Choroid plexus epithelial cell (primary cell): ENCODE data around the gene UMPS.

Experiments
- DNase-seq: peaks from one replicate; pipeline ENCODE4 v3.0.0-alpha.2; 2010; ENCODE audit warnings: low read depth
- H3K4me3 ChIP-seq: 2 replicates; pipeline ENCODE4 v1.5.1; 2011; ENCODE audit warnings: low read depth, mild to moderate bottlenecking, control low read depth, low read length, moderate library complexity
- CTCF ChIP-seq: conservative IDR thresholded peaks from 2 replicates; pipeline ENCODE4 v1.5.1; 2011; ENCODE audit warnings: low read depth, mild to moderate bottlenecking, control low read depth, inconsistent platforms, low read length, moderate library complexity

Gene UMPS

DNA sequence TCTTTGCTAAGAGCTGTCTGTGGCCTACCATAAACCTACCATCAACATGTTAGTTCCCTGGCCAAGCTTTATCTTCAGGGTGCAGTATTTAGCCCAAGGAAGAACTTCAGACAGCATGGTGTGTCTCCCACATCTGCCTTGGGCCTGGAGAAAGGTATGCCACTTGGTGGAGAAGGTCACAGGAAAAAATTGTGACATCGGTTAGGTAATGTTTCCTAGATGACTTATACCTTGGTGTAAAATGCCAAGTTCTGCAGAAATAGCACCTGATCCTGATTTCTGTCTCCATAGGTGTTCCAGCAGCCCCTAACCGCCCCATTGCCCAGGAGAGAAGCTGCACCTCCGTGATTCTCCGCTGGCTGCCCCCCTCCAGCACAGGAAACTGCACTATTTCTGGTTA is 33.0 kb upstream of the UMPS start:
- no peak for TF ChIP-seq CTCF
- DNase-seq, result no peak
- no peak overlapping the region for H3K4me3 ChIP-seq

GRCh38 chr3:124698030-124698770 is 32.1 kb upstream of the UMPS start:
- TF ChIP-seq CTCF, result no peak
- H3K4me3 ChIP-seq, result no peak overlapping the region
- no peak for DNase-seq

DNA sequence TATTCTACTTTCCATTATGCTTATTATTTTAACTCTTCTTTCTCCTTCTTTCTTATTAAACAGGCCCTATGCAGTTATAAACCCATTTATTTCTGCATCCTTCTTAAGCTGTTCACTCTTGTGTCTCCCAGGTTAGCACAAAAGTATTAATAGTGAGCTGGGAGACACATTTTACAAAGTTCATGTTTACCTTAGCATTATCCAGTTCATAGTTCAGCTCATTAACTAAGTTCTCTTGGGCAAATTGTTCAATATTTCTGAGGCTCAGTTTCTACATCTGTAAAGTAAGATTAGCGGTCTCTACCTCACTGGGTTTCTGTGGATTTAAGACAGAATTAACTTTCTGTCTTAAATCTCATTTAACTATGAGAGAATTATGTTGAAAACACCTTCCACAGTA is 31.2 kb upstream of the UMPS start:
- H3K4me3 ChIP-seq, result no peak overlapping the region
- DNase-seq, result no peak
- TF ChIP-seq CTCF, result no peak

- no peak for DNase-seq
- TF ChIP-seq CTCF, result no peak
- no peak overlapping the region for H3K4me3 ChIP-seq
Observed at GRCh38 chr3:124699686-124700396, 30.4 kb upstream of the UMPS start.

DNA sequence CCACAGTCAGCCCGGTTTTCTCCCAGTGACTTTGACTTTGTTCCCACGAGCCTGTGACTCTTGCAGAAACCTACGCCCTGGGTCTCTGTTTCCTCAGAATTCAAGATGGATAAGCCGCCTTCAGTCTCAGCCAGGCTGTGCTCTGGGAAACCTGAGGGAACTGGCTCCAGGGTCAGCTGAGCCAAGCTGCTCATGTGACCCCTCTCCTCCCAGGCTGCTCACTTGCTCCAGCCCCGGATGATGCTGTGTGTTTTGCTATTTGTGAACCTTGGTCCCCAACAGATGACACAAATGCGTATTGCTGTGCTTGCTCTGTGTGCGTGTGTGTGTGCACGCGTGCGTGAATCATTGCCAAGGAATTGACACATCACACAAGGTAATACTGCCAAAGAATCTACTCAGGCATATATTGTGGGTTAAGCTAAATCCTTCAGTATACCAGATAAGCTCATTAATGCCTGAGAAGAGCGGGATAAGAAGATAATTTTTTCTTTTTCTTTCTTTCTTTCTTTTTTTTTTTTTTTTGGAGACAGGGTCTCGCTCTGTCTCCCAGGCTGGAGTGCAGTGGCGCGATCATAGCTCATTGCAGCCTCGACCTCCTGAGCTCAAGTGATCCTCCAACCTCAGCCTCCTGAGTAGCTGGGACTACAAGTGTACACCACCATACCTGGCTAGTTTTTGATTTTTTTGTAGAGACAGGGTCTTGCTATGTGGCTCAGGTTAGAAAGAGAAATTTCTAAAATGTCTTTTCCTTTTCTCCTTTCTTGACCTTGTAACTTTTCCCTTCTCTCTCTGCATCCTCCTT is 29.2 kb upstream of the UMPS start:
- no peak overlapping the region for H3K4me3 ChIP-seq
- DNase-seq, result peak; percentile 56
- no peak for TF ChIP-seq CTCF

- no peak for TF ChIP-seq CTCF
- DNase-seq, result peak; percentile 71
- H3K4me3 ChIP-seq, result no peak overlapping the region
Observed at GRCh38 chr3:124701687-124702086, 28.6 kb upstream of the UMPS start.
